Measurements from ENCODE around the gene HPSE2.

HPSE2 gene

DNA sequence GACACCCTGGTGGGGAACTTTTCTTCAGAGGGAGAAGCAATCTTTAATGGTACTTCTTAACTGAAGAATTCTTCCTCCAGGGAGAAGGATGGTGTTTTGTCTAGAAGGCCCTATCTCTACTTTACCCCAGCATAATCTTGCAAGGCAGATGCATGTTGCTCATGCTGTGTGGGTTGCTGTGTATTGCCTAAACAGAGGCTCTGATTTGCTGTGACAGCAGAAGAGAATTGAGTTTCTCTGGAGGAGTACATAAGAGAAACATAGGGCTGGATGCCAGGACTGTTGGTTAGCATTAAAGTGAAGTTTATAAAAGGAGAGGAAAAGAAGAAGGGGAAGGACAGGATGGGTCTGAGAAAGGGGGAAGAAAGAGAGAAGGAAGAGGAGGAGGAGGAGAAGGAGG is 540.8 kb downstream of the HPSE2 start:
- no peak for TF ChIP-seq EZH2phosphoT487 (conservative IDR thresholded peaks at IDR 0.05; ENCODE audit: low read length)
- TF ChIP-seq, protein P1, sequence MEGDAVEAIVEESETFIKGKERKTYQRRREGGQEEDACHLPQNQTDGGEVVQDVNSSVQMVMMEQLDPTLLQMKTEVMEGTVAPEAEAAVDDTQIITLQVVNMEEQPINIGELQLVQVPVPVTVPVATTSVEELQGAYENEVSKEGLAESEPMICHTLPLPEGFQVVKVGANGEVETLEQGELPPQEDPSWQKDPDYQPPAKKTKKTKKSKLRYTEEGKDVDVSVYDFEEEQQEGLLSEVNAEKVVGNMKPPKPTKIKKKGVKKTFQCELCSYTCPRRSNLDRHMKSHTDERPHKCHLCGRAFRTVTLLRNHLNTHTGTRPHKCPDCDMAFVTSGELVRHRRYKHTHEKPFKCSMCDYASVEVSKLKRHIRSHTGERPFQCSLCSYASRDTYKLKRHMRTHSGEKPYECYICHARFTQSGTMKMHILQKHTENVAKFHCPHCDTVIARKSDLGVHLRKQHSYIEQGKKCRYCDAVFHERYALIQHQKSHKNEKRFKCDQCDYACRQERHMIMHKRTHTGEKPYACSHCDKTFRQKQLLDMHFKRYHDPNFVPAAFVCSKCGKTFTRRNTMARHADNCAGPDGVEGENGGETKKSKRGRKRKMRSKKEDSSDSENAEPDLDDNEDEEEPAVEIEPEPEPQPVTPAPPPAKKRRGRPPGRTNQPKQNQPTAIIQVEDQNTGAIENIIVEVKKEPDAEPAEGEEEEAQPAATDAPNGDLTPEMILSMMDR (IDR thresholded peaks at IDR 0.05; ENCODE audit: insufficient read depth, low read length, poor library complexity, severe bottlenecking), result no peak
- no peaks in the 10 kb centered on the region for H3K79me2 ChIP-seq (ENCODE audit: insufficient read depth, low read length)
- H3K4me2 ChIP-seq (ENCODE audit: low read depth, low read length, poor library complexity, severe bottlenecking), result no peak overlapping the region
- no peak overlapping the region for H3K4me3 ChIP-seq (ENCODE audit: insufficient read depth, low read length, poor library complexity, severe bottlenecking)
- no peaks in the 10 kb centered on the region for H3K9me2 ChIP-seq (replicated peaks; ENCODE audit: insufficient read depth, low read length)
- no peaks in the 10 kb centered on the region for H3K36me3 ChIP-seq (ENCODE audit: low read length)
- H3K27me3 ChIP-seq (ENCODE audit: low read length), result no peaks in the 10 kb centered on the region
- H3F3A ChIP-seq (ENCODE audit: insufficient read depth), result no peaks in the 10 kb centered on the region
- no peak overlapping the region for H3K27ac ChIP-seq (ENCODE audit: low read depth, low read length)
- H3K9ac ChIP-seq (ENCODE audit: low read length), result no peak overlapping the region
- no peaks in the 10 kb centered on the region for H4K20me1 ChIP-seq (ENCODE audit: low read depth, low read length)
- no peak overlapping the region for H2AFZ ChIP-seq (ENCODE audit: low read depth, low read length, severe bottlenecking)
- no peaks in the 10 kb centered on the region for H3K9me3 ChIP-seq (ENCODE audit: insufficient read depth, low read length)

DNA sequence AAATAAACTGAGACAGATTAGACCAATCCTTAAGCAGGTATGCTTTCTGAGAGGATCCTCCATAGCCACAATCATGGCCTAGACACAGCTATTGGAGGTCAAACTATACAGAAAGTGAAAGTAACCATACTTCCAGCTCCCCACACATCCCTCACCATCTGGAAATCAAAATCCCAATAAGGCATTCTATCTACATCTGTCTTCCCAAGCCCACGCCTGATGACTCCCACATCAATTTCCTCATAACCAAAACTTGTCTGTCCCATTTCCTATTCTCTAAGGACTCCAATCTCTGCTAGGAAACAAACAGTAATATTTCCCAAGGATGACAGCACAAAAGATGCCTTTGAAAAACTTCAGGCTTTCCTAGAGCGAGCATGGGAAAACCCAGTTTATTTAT is 541.6 kb downstream of the HPSE2 start:
- Histone ChIP-seq H3K36me3 (ENCODE audit: low read length) (no peaks in the 10 kb centered on the region), H2AFZ (ENCODE audit: low read depth, low read length, severe bottlenecking) (no peak overlapping the region), H3K9me3 (ENCODE audit: insufficient read depth, low read length) (no peaks in the 10 kb centered on the region), H3K9me2 (replicated peaks; ENCODE audit: insufficient read depth, low read length) (no peaks in the 10 kb centered on the region), H4K20me1 (ENCODE audit: low read depth, low read length) (no peaks in the 10 kb centered on the region), H3K27ac (ENCODE audit: low read depth, low read length) (no peak overlapping the region), H3K9ac (ENCODE audit: low read length) (no peak overlapping the region), H3K4me2 (ENCODE audit: low read depth, low read length, poor library complexity, severe bottlenecking) (no peak overlapping the region), H3K79me2 (ENCODE audit: insufficient read depth, low read length) (no peaks in the 10 kb centered on the region), H3F3A (ENCODE audit: insufficient read depth) (no peaks in the 10 kb centered on the region), H3K27me3 (ENCODE audit: low read length) (no peaks in the 10 kb centered on the region), H3K4me3 (ENCODE audit: insufficient read depth, low read length, poor library complexity, severe bottlenecking) (no peak overlapping the region)
- no peak for TF ChIP-seq EZH2phosphoT487 (conservative IDR thresholded peaks at IDR 0.05; ENCODE audit: low read length)
- TF ChIP-seq, protein P1 (IDR thresholded peaks at IDR 0.05; ENCODE audit: insufficient read depth, low read length, poor library complexity, severe bottlenecking), result no peak

DNA sequence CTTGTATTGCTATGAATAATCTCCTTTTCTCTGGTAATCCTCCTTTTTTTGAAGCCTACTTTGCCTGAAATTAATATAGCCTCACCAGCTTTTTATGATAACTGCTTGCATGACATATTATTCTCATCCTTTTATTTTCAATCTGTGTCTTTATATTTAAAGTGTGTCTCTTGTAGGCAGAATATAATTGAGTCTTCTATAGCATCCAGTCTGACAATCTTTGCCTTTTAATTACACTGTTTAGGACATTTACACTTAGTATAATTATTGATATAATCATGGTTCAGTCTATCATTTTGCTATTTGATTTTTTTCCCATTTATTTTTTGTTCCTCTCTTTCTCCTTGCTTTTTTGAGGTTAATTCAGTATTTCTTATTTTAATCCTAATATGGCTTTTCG is 548.0 kb downstream of the HPSE2 start:
- no peak overlapping the region for H3K4me2 ChIP-seq (ENCODE audit: low read depth, low read length, poor library complexity, severe bottlenecking)
- H3K27ac ChIP-seq (ENCODE audit: low read depth, low read length), result no peak overlapping the region
- H2AFZ ChIP-seq (ENCODE audit: low read depth, low read length, severe bottlenecking), result no peak overlapping the region
- H3K27me3 ChIP-seq (ENCODE audit: low read length), result no peaks in the 10 kb centered on the region
- no peaks in the 10 kb centered on the region for H3K36me3 ChIP-seq (ENCODE audit: low read length)
- no peak overlapping the region for H3K9ac ChIP-seq (ENCODE audit: low read length)
- TF ChIP-seq, protein P1 (IDR thresholded peaks at IDR 0.05; ENCODE audit: insufficient read depth, low read length, poor library complexity, severe bottlenecking), result no peak
- no peak overlapping the region for H3K4me3 ChIP-seq (ENCODE audit: insufficient read depth, low read length, poor library complexity, severe bottlenecking)
- H3K79me2 ChIP-seq (ENCODE audit: insufficient read depth, low read length), result no peaks in the 10 kb centered on the region
- H3F3A ChIP-seq (ENCODE audit: insufficient read depth), result no peaks in the 10 kb centered on the region
- H3K9me3 ChIP-seq (ENCODE audit: insufficient read depth, low read length), result no peaks in the 10 kb centered on the region
- H3K9me2 ChIP-seq (replicated peaks; ENCODE audit: insufficient read depth, low read length), result no peaks in the 10 kb centered on the region
- H4K20me1 ChIP-seq (ENCODE audit: low read depth, low read length), result no peaks in the 10 kb centered on the region
